BLaER1 treated with 17β-estradiol and CSF1 and Interleukin-3, amounts not matched to agents 10 nM and 100 nM (cell line): Measurements from ENCODE around the gene C3orf18.

ENCODE experiments used
- H3K27ac ChIP-seq, 11 experiments: shearing (Covaris generic); formaldehyde crosslinking; 2 replicates each; pipeline ENCODE4 v1.8.1; 2022
- H3K27me3 ChIP-seq, 11 experiments: shearing (Covaris generic); formaldehyde crosslinking; 2 replicates each; pipeline ENCODE4 v1.8.1; 2022
- H3K36me3 ChIP-seq, 11 experiments: shearing (Covaris generic); formaldehyde crosslinking; 2 replicates each; pipeline ENCODE4 v1.8.1; 2022
- H3K4me1 ChIP-seq, 10 experiments: shearing (Covaris generic); formaldehyde crosslinking; 2 replicates each; pipeline ENCODE4 v1.8.1; 2022
- H3K4me2 ChIP-seq, 11 experiments: shearing (Covaris generic); formaldehyde crosslinking; 2 replicates each; pipeline ENCODE4 v1.8.1; 2022
- H3K4me3 ChIP-seq, 10 experiments: shearing (Covaris generic); formaldehyde crosslinking; 2 replicates each; pipeline ENCODE4 v1.8.1; 2022
- H3K9ac ChIP-seq, 11 experiments: shearing (Covaris generic); formaldehyde crosslinking; 2 replicates each; pipeline ENCODE4 v1.8.1; 2022
- H3K9me3 ChIP-seq, 11 experiments: shearing (Covaris generic); formaldehyde crosslinking; replicated peaks in 1 of 11; 2 replicates each; pipeline ENCODE4 v1.8.1; 2022
- H4K20me1 ChIP-seq, 11 experiments: shearing (Covaris generic); formaldehyde crosslinking; 2 replicates each; pipeline ENCODE4 v1.8.1; 2022
- Cebpa-rat ChIP-seq, 11 experiments: shearing (Covaris generic); IDR thresholded peaks; 2 replicates each; pipeline ENCODE4 v1.8.1; 2022

Gene C3orf18

GRCh38 chr3:50563867-50564266 is 3.7 kb downstream of the C3orf18 start:
- TF ChIP-seq Cebpa-rat (IDR thresholded peaks at IDR 0.05): no peak
- peaks cover 0 to 11% (median 0%) of the 10 kb centered on the region in 11 experiments; a peak in 2 of 22 replicates for H3K27me3 ChIP-seq
- H3K9me3 ChIP-seq: no peaks in the 10 kb centered on the region
- H3K4me1 ChIP-seq: peaks cover 22 to 33% (median 26%) of the 10 kb centered on the region in 10 experiments
- H3K4me3 ChIP-seq: no peak overlapping the region
- H3K36me3 ChIP-seq: no peaks in the 10 kb centered on the region
- H3K4me2 ChIP-seq: 0 out of 22 replicates have a peak overlapping the region, but pooled peaks of 1 of the 11 experiments have one; percentile 2
- no peak overlapping the region for H3K27ac ChIP-seq
- peak overlapping the region in 3 of 11 experiments; percentile 8 to 24 (median 10); a peak in 1 of 22 replicates for H3K9ac ChIP-seq
- peaks cover 0 to 7% (median 0%) of the 10 kb centered on the region in 11 experiments; a peak in 1 of 22 replicates for H4K20me1 ChIP-seq

GRCh38 chr3:50562861-50563260 is 4.7 kb downstream of the C3orf18 start:
- Histone ChIP-seq H3K27ac (no peak overlapping the region), H3K9ac (peak overlapping the region in 2 of 11 experiments; percentile 19 to 51; a peak in 1 of 22 replicates)

GRCh38 chr3:50559702-50560101 is 7.8 kb downstream of the C3orf18 start:
- H3K36me3 ChIP-seq: no peaks in the 10 kb centered on the region
- no peak overlapping the region for H3K9ac ChIP-seq
- no peak; a peak in 1 of 22 replicates for TF ChIP-seq Cebpa-rat (IDR thresholded peaks at IDR 0.05)
- H3K4me2 ChIP-seq: no peak overlapping the region
- no peak overlapping the region for H3K27ac ChIP-seq
- no peak overlapping the region for H3K4me3 ChIP-seq
- peaks cover 0 to 11% (median 2%) of the 10 kb centered on the region in 10 experiments; a peak in 6 of 20 replicates for H3K4me1 ChIP-seq
- H3K9me3 ChIP-seq: no peaks in the 10 kb centered on the region
- H4K20me1 ChIP-seq: peaks cover 0 to 13% (median 0%) of the 10 kb centered on the region in 11 experiments; a peak in 1 of 22 replicates
- H3K27me3 ChIP-seq: no peaks in the 10 kb centered on the region

More at GRCh38 chr3:50562861-50563260, 4.7 kb downstream of the C3orf18 start:
- Histone ChIP-seq H3K9me3 (no peaks in the 10 kb centered on the region), H3K4me1 (peaks cover 12 to 23% (median 16%) of the 10 kb centered on the region in 10 experiments), H3K36me3 (no peaks in the 10 kb centered on the region), H3K27me3 (peaks cover 0 to 11% (median 0%) of the 10 kb centered on the region in 11 experiments; a peak in 2 of 22 replicates), H3K4me3 (no peak overlapping the region), H4K20me1 (peaks cover 0 to 7% (median 0%) of the 10 kb centered on the region in 11 experiments; a peak in 1 of 22 replicates), H3K4me2 (peak overlapping the region in 4 of 11 experiments; percentile 12 to 39 (median 31); a peak in 5 of 22 replicates)
- no peak for TF ChIP-seq Cebpa-rat (IDR thresholded peaks at IDR 0.05)

- H3K9me3 ChIP-seq: no peaks in the 10 kb centered on the region
- H4K20me1 ChIP-seq: peaks cover 0 to 5% (median 0%) of the 10 kb centered on the region in 11 experiments; a peak in 1 of 22 replicates
- no peaks in the 10 kb centered on the region for H3K36me3 ChIP-seq
- H3K4me2 ChIP-seq: no peak overlapping the region
- no peak overlapping the region for H3K9ac ChIP-seq
- H3K27ac ChIP-seq: no peak overlapping the region
- TF ChIP-seq Cebpa-rat (IDR thresholded peaks at IDR 0.05): no peak
- no peaks in the 10 kb centered on the region for H3K27me3 ChIP-seq
- peaks cover 0 to 10% (median 1%) of the 10 kb centered on the region in 10 experiments; a peak in 6 of 20 replicates for H3K4me1 ChIP-seq
- H3K4me3 ChIP-seq: no peak overlapping the region
Observed at GRCh38 chr3:50557915-50558314, 9.6 kb downstream of the C3orf18 start.

GRCh38 chr3:50557106-50557505 is 10.4 kb downstream of the C3orf18 start:
- Histone ChIP-seq H3K27ac (no peak overlapping the region), H3K4me3 (no peak overlapping the region), H3K36me3 (no peaks in the 10 kb centered on the region), H3K9me3 (no peaks in the 10 kb centered on the region), H3K9ac (no peak overlapping the region; a peak in 1 of 22 replicates), H3K4me2 (no peak overlapping the region), H3K27me3 (no peaks in the 10 kb centered on the region), H4K20me1 (peaks cover 0 to 5% (median 0%) of the 10 kb centered on the region in 11 experiments; a peak in 2 of 22 replicates), H3K4me1 (peaks cover 0 to 4% (median 0%) of the 10 kb centered on the region in 10 experiments; a peak in 1 of 20 replicates)
- no peak for TF ChIP-seq Cebpa-rat (IDR thresholded peaks at IDR 0.05)

GRCh38 chr3:50554553-50554952 is 13.0 kb downstream of the C3orf18 start:
- no peak for TF ChIP-seq Cebpa-rat (IDR thresholded peaks at IDR 0.05)
- no peak overlapping the region for H3K9ac ChIP-seq
- H4K20me1 ChIP-seq: peaks cover 0 to 5% (median 0%) of the 10 kb centered on the region in 11 experiments; a peak in 3 of 22 replicates
- H3K4me3 ChIP-seq: no peak overlapping the region
- no peak overlapping the region for H3K4me2 ChIP-seq
- H3K4me1 ChIP-seq: peaks cover 0 to 4% (median 0%) of the 10 kb centered on the region in 10 experiments; a peak in 1 of 20 replicates
- no peak overlapping the region for H3K27ac ChIP-seq
- H3K27me3 ChIP-seq: no peaks in the 10 kb centered on the region
- no peaks in the 10 kb centered on the region for H3K9me3 ChIP-seq
- H3K36me3 ChIP-seq: no peaks in the 10 kb centered on the region

GRCh38 chr3:50552598-50552997 is 14.9 kb downstream of the C3orf18 start:
- no peak overlapping the region for H3K4me2 ChIP-seq
- H3K9ac ChIP-seq: no peak overlapping the region
- H3K4me1 ChIP-seq: peaks cover 0 to 4% (median 0%) of the 10 kb centered on the region in 10 experiments; a peak in 1 of 20 replicates
- no peaks in the 10 kb centered on the region for H3K9me3 ChIP-seq
- H3K4me3 ChIP-seq: no peak overlapping the region
- no peak for TF ChIP-seq Cebpa-rat (IDR thresholded peaks at IDR 0.05)
- no peaks in the 10 kb centered on the region for H3K27me3 ChIP-seq
- no peaks in the 10 kb centered on the region for H3K36me3 ChIP-seq
- H4K20me1 ChIP-seq: peaks cover 0 to 5% (median 0%) of the 10 kb centered on the region in 11 experiments; a peak in 3 of 22 replicates
- H3K27ac ChIP-seq: no peak overlapping the region

- Histone ChIP-seq H3K36me3 (no peaks in the 10 kb centered on the region), H3K9me3 (no peaks in the 10 kb centered on the region), H3K4me3 (no peak overlapping the region), H3K4me1 (peaks cover 0 to 4% (median 0%) of the 10 kb centered on the region in 10 experiments; a peak in 1 of 20 replicates), H3K9ac (peak overlapping the region in 1 of 11 experiments; percentile 8; a peak in 1 of 22 replicates), H3K27ac (no peak overlapping the region), H4K20me1 (peaks cover 0 to 5% (median 0%) of the 10 kb centered on the region in 11 experiments; a peak in 3 of 22 replicates), H3K4me2 (no peak overlapping the region), H3K27me3 (no peaks in the 10 kb centered on the region)
- no peak for TF ChIP-seq Cebpa-rat (IDR thresholded peaks at IDR 0.05)
Observed at GRCh38 chr3:50551681-50552435, 15.7 kb downstream of the C3orf18 start.

GRCh38 chr3:50551054-50551659 is 16.4 kb downstream of the C3orf18 start:
- H3K4me1 ChIP-seq: peaks cover 0 to 4% (median 0%) of the 10 kb centered on the region in 10 experiments; a peak in 1 of 20 replicates
- H3K9ac ChIP-seq: peak overlapping the region in 2 of 11 experiments; percentile 4 to 8; a peak in 2 of 22 replicates
- H3K4me3 ChIP-seq: no peak overlapping the region
- no peaks in the 10 kb centered on the region for H3K9me3 ChIP-seq
- no peaks in the 10 kb centered on the region for H3K36me3 ChIP-seq
- H3K27ac ChIP-seq: no peak overlapping the region
- no peak overlapping the region for H3K4me2 ChIP-seq
- no peaks in the 10 kb centered on the region for H3K27me3 ChIP-seq
- H4K20me1 ChIP-seq: peaks cover 0 to 5% (median 0%) of the 10 kb centered on the region in 11 experiments; a peak in 3 of 22 replicates
- no peak for TF ChIP-seq Cebpa-rat (IDR thresholded peaks at IDR 0.05)
